Tibial artery (tissue), 4 donors: ENCODE results near the gene C11orf91.
"Not testable (repeated sequence)": the region's sequence is repeated elsewhere in the genome, so short reads cannot be mapped to it uniquely, and the experiment has no call there.

ENCODE experiments used
- DNase-seq, 2 donors: peaks; one replicate each; pipeline ENCODE4 v3.0.0-alpha.2; 2019
- H3K27ac ChIP-seq, 2 donors: fragments of 200-600 bp; sonication (generic) in 1 of 2; 1 replicate in 1 of 2; 2 replicates in 1 of 2; pipeline ENCODE4 v1.5.1; 2018 to 2019; ENCODE audit warnings: mild to moderate bottlenecking in 1 of 2
- H3K27me3 ChIP-seq, 2 donors: fragments of 200-600 bp; sonication (generic) in 1 of 2; one replicate each; pipeline versions ENCODE4 v1.5.1 to v1.6.0; 2016 to 2019
- H3K36me3 ChIP-seq, 3 donors: fragments of 200-600 bp; sonication (generic) in 2 of 3; one replicate each; pipeline ENCODE4 v1.5.1; 2016 to 2019; ENCODE audit warnings: mild to moderate bottlenecking in 2 of 3
- H3K4me1 ChIP-seq, 4 donors: fragments of 200-600 bp; sonication (generic) in 2 of 4; 1 replicate in 3 of 4; 2 replicates in 1 of 4; pipeline ENCODE4 v1.5.1; 2016 to 2019
- H3K4me3 ChIP-seq, 2 donors: fragments of 200-600 bp; sonication (generic) in 1 of 2; 1 replicate in 1 of 2; 2 replicates in 1 of 2; pipeline ENCODE4 v1.5.1; 2018 to 2019; ENCODE audit warnings: mild to moderate bottlenecking in 2 of 2
- H3K9me3 ChIP-seq, 3 donors: fragments of 200-600 bp; sonication (generic) in 1 of 3; one replicate each; pipeline ENCODE4 v1.5.1; 2016 to 2019
- intact Hi-C: fragments of 100-400 bp; cut with DNase I; formaldehyde crosslinking; loops from one replicate; pipeline ENCODE4 v1.15.0; 2023; ENCODE audit warnings: low total_unique reads
- TF ChIP-seq, protein P1 (sequence below), 2 experiments: fragments of 200-600 bp in 1 of 2; fragments of 450-650 bp in 1 of 2; IDR thresholded peaks; one replicate each; pipeline ENCODE4 v1.5.1; 2017 to 2019; ENCODE audit warnings: antibody characterized with exemption in 2 of 2, mild to moderate bottlenecking in 1 of 2, moderate library complexity in 1 of 2

Gene C11orf91

GRCh38 chr11:33665350-33666106 is 35.1 kb downstream of the C11orf91 start:
- Histone ChIP-seq H3K4me1 (no peaks in the 10 kb centered on the region), H3K9me3 (no peaks in the 10 kb centered on the region), H3K27me3 (peaks cover 0 to 2% of the 10 kb centered on the region in 2 donors), H3K4me3 (no peak overlapping the region), H3K27ac (no peak overlapping the region), H3K36me3 (no peaks in the 10 kb centered on the region)
- no peak for DNase-seq
- TF ChIP-seq, protein P1, sequence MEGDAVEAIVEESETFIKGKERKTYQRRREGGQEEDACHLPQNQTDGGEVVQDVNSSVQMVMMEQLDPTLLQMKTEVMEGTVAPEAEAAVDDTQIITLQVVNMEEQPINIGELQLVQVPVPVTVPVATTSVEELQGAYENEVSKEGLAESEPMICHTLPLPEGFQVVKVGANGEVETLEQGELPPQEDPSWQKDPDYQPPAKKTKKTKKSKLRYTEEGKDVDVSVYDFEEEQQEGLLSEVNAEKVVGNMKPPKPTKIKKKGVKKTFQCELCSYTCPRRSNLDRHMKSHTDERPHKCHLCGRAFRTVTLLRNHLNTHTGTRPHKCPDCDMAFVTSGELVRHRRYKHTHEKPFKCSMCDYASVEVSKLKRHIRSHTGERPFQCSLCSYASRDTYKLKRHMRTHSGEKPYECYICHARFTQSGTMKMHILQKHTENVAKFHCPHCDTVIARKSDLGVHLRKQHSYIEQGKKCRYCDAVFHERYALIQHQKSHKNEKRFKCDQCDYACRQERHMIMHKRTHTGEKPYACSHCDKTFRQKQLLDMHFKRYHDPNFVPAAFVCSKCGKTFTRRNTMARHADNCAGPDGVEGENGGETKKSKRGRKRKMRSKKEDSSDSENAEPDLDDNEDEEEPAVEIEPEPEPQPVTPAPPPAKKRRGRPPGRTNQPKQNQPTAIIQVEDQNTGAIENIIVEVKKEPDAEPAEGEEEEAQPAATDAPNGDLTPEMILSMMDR (IDR thresholded peaks at IDR 0.05), result no peak
- intact Hi-C loops, result no loop called here

- H3K4me1 ChIP-seq, result no peaks in the 10 kb centered on the region
- H3K27me3 ChIP-seq, result peaks cover 0 to 2% of the 10 kb centered on the region in 2 donors
- H3K4me3 ChIP-seq, result no peak overlapping the region
- H3K9me3 ChIP-seq, result no peaks in the 10 kb centered on the region
- DNase-seq, result no peak
- TF ChIP-seq, protein P1 (IDR thresholded peaks at IDR 0.05), result no peak
- H3K27ac ChIP-seq, result no peak overlapping the region
- intact Hi-C loops, result no loop called here
- H3K36me3 ChIP-seq, result no peaks in the 10 kb centered on the region
Observed at GRCh38 chr11:33664827-33665226, 35.8 kb downstream of the C11orf91 start.

GRCh38 chr11:33664166-33664565 is 36.5 kb downstream of the C11orf91 start:
- intact Hi-C loops, result no loop called here
- TF ChIP-seq, protein P1 (IDR thresholded peaks at IDR 0.05), result no peak
- no peak for DNase-seq
- Histone ChIP-seq H3K27me3 (peaks cover 0 to 2% of the 10 kb centered on the region in 2 donors), H3K4me3 (no peak overlapping the region), H3K27ac (no peak overlapping the region), H3K4me1 (no peaks in the 10 kb centered on the region), H3K36me3 (no peaks in the 10 kb centered on the region), H3K9me3 (no peaks in the 10 kb centered on the region)

GRCh38 chr11:33663121-33663520 is 37.5 kb downstream of the C11orf91 start:
- H3K4me3 ChIP-seq, result no peak overlapping the region
- intact Hi-C loops, result no loop called here

GRCh38 chr11:33661526-33661925 is 39.1 kb downstream of the C11orf91 start:
- H3K27me3 ChIP-seq, DNase-seq, intact Hi-C loops, H3K4me1 ChIP-seq, H3K9me3 ChIP-seq, H3K4me3 ChIP-seq, H3K36me3 ChIP-seq, H3K27ac ChIP-seq: not testable (repeated sequence)

More at GRCh38 chr11:33663121-33663520, 37.5 kb downstream of the C11orf91 start:
- Histone ChIP-seq H3K9me3 (no peaks in the 10 kb centered on the region), H3K27ac (no peak overlapping the region), H3K27me3 (peaks cover 0 to 2% of the 10 kb centered on the region in 2 donors), H3K36me3 (no peaks in the 10 kb centered on the region), H3K4me1 (no peaks in the 10 kb centered on the region)
- TF ChIP-seq, protein P1 (IDR thresholded peaks at IDR 0.05), result no peak
- DNase-seq, result no peak

DNA sequence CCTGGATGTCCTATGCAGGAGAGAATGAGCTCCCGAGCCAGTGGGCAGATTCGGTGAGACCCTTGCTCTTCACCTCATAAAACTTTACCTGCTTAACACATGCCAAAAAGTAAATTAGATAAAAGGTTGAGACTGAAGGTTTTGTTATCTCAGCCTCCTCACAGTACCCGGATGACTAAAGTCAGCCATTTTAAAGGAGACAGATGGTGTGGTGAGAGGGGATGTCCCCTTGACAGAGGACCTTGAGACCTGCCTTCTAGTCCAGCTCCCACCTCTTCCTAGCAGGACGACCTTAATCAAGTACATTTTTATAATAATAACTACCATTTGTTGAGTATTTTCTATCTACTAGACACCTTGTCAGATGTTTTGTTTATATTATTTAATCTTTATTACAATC is 39.7 kb downstream of the C11orf91 start:
- H3K27me3 ChIP-seq, result no peaks in the 10 kb centered on the region
- intact Hi-C loops, result no loop called here
- H3K4me1 ChIP-seq, result no peaks in the 10 kb centered on the region
- H3K36me3 ChIP-seq, result no peaks in the 10 kb centered on the region
- no peak overlapping the region for H3K4me3 ChIP-seq
- DNase-seq, result no peak
- no peak overlapping the region for H3K27ac ChIP-seq
- no peaks in the 10 kb centered on the region for H3K9me3 ChIP-seq
- TF ChIP-seq, protein P1 (IDR thresholded peaks at IDR 0.05), result no peak
